B cell (primary cell): ENCODE data around the gene MCTS1. TPM values are rescaled to one million over a fixed set of nuclear protein-coding genes. Genes with fewer than 3 reads are reported as not detected.

Source experiments
- ATAC-seq: fragments of 200-7000 bp; cut with Tn5 transposase; one replicate; pipeline ENCODE4 v1.10.0; 2021; ENCODE audit warnings: low read depth, mild to moderate bottlenecking, moderate number of reproducible peaks, moderate library complexity
- CTCF ChIA-PET: fragments of 350-600 bp; sonication (Branson Sonifier 250); formaldehyde crosslinking; loops from one replicate; lab custom pipeline; 2021; ENCODE audit warnings: antibody characterized with exemption, inconsistent platforms; lab: Charles Lee
- POLR2A ChIA-PET: fragments of 350-600 bp; sonication (Branson Sonifier 250); formaldehyde crosslinking; loops from one replicate; lab custom pipeline; 2021; ENCODE audit warnings: antibody characterized with exemption; lab: Charles Lee
- DNase-seq: peaks from one replicate; pipeline ENCODE4 v3.0.0; 2013
- H2AFZ ChIP-seq: 2 replicates; pipeline ENCODE4 v1.6.1; 2012; ENCODE audit warnings: mild to moderate bottlenecking, low read depth, low read length; ENCODE audit not compliant: insufficient read depth, poor library complexity, severe bottlenecking
- H3K27ac ChIP-seq, 2 donors: 1 replicate in 1 of 2; 2 replicates in 1 of 2; pipeline ENCODE4 v1.5.1; 2012 to 2013; ENCODE audit warnings: low read length in 2 of 2, mild to moderate bottlenecking in 2 of 2, moderate library complexity in 1 of 2
- H3K27me3 ChIP-seq, 4 experiments: fragments of 200-600 bp in 1 of 4; sonication (generic) in 1 of 4; replicated peaks in 1 of 4; 1 replicate in 2 of 4; 2 replicates in 2 of 4; pipeline versions ENCODE4 v1.6.1 to v1.7.0; 2013 to 2016; ENCODE audit warnings: low read length in 3 of 4, mild to moderate bottlenecking in 2 of 4, mixed read lengths in 1 of 4, moderate library complexity in 1 of 4; ENCODE audit not compliant: insufficient read depth in 4 of 4, control insufficient read depth in 3 of 4; ENCODE audit errors: control extremely low read depth in 1 of 4
- H3K36me3 ChIP-seq, 2 experiments: replicated peaks in 1 of 2; 1 replicate in 1 of 2; 2 replicates in 1 of 2; pipeline versions ENCODE4 v1.6.1 to v1.7.1; 2013; ENCODE audit warnings: low read length in 1 of 2; ENCODE audit not compliant: insufficient read depth in 2 of 2, control insufficient read depth in 1 of 2; ENCODE audit errors: control extremely low read depth in 1 of 2, extremely low read depth in 1 of 2
- H3K4me1 ChIP-seq, 2 donors: fragments of 200-600 bp in 1 of 2; sonication (generic) in 1 of 2; 1 replicate in 1 of 2; 2 replicates in 1 of 2; pipeline versions ENCODE4 v1.5.1 to v1.6.1; 2013 to 2017; ENCODE audit warnings: low read length in 2 of 2; ENCODE audit not compliant: control insufficient read depth in 2 of 2, insufficient read depth in 2 of 2
- H3K4me2 ChIP-seq: replicated peaks from 2 replicates; pipeline ENCODE3; 2012; ENCODE audit warnings: mild to moderate bottlenecking, low read depth, low read length; ENCODE audit not compliant: poor library complexity, severe bottlenecking
- H3K4me3 ChIP-seq, 5 experiments: fragments of 200-600 bp in 1 of 5; sonication (generic) in 1 of 5; 1 replicate in 3 of 5; 2 replicates in 2 of 5; pipeline versions ENCODE4 v1.5.1 to v1.7.0; 2011 to 2016; ENCODE audit warnings: low read length in 4 of 5, mild to moderate bottlenecking in 4 of 5, low read depth in 2 of 5, control low read depth in 1 of 5, moderate library complexity in 1 of 5; ENCODE audit not compliant: insufficient read depth in 1 of 5; ENCODE audit errors: control extremely low read depth in 1 of 5, extremely low read depth in 1 of 5
- H3K79me2 ChIP-seq: fragments of 200-600 bp; sonication (generic); one replicate; pipeline ENCODE4 v1.6.0; 2016; ENCODE audit warnings: low read length; ENCODE audit not compliant: control insufficient read depth, insufficient read depth
- H3K9ac ChIP-seq: fragments of 200-600 bp; sonication (generic); 2 replicates; pipeline ENCODE4 v1.6.1; 2017; ENCODE audit warnings: mild to moderate bottlenecking, low read length, moderate library complexity
- H3K9me3 ChIP-seq, 3 donors: one replicate each; pipeline versions ENCODE4 v1.6.1 to v1.7.1; 2013; ENCODE audit warnings: low read length in 2 of 3; ENCODE audit not compliant: control insufficient read depth in 2 of 3, insufficient read depth in 1 of 3; ENCODE audit errors: control extremely low read depth in 1 of 3
- H4K20me1 ChIP-seq: 2 replicates; pipeline ENCODE4 v1.6.0; 2012; ENCODE audit warnings: mild to moderate bottlenecking, low read length; ENCODE audit not compliant: insufficient read depth, control insufficient read depth, poor library complexity, severe bottlenecking
- H3K27ac Mint-ChIP-seq: one replicate; pipeline ENCODE4 v1.8.0; 2021; ENCODE audit warnings: mixed read lengths
- H3K27me3 Mint-ChIP-seq: one replicate; pipeline ENCODE4 v1.8.0; 2021; ENCODE audit warnings: mixed read lengths
- H3K4me1 Mint-ChIP-seq: one replicate; pipeline ENCODE4 v1.8.0; 2021; ENCODE audit warnings: mixed read lengths
- H3K4me3 Mint-ChIP-seq: one replicate; pipeline ENCODE4 v1.8.0; 2021; ENCODE audit warnings: mixed read lengths
- H3K9me3 Mint-ChIP-seq: one replicate; pipeline ENCODE4 v1.8.0; 2022; ENCODE audit warnings: mixed read lengths; ENCODE audit not compliant: insufficient read depth
- EZH2 ChIP-seq: IDR thresholded peaks from 2 replicates; pipeline ENCODE4 v1.6.1; 2012; ENCODE audit warnings: borderline replicate concordance, low read depth, mild to moderate bottlenecking, moderate library complexity, low read length; ENCODE audit not compliant: insufficient read depth, poor library complexity, severe bottlenecking
- WGBS: methylation state at CpG from one replicate; pipeline ENCODE4 v1.1.5; 2013; ENCODE audit warnings: missing lambda C conversion rate; ENCODE audit not compliant: insufficient coverage; 5-methylcytosine and 5-hydroxymethylcytosine counted together
- intact Hi-C: fragments of 100-400 bp; cut with micrococcal nuclease; formaldehyde crosslinking; loops from one replicate; pipeline ENCODE4 v1.10.0; 2022
- polyA plus RNA-seq: library from polyadenylated mRNA; depleted of rRNA; stranded (reverse); fragments of >200 nt; gene quantifications from 2 replicates; pipeline ENCODE4 v1.2.3, GENCODE V29; 2012
- total RNA-seq, 2 donors: library from RNA; stranded (reverse); fragments of 120-200 nt in 1 of 2; gene quantifications; 1 replicate in 1 of 2; 2 replicates in 1 of 2; pipeline versions ENCODE4 v1.2.3 to v1.2.4, GENCODE V29; 2013 to 2022
- TF ChIP-seq, protein P1 (sequence below): fragments of 200-600 bp; IDR thresholded peaks from one replicate; pipeline ENCODE4 v1.8.0; 2022; ENCODE audit warnings: antibody characterized with exemption, mild to moderate bottlenecking

MCTS1 gene
- total and polyA plus RNA-seq, 2 donors (not counting 1 experiment from before 2014, with no cell fraction given), result 20.6 to 25.5 TPM

- peak overlapping the region; percentile 80 for H3K9ac ChIP-seq
- H3K4me1 ChIP-seq, result peaks cover 9 to 21% of the 10 kb centered on the region in 2 donors
- POLR2A ChIA-PET, result interaction anchor here (0.7 to 2.3 kb wide), 6 partner anchors 43 to 251 kb away, joined by 3 to 25 read pairs (median 6); partner anchors contain the start of genes C1GALT1C1 and MCTS1
- peak overlapping the region; percentile 98 for H3K4me3 Mint-ChIP-seq
- peak overlapping the region; percentile 96 to 97 for H3K27ac ChIP-seq
- ATAC-seq (no peak), DNase-seq (no peak)
- CTCF ChIA-PET, result interaction anchor here (1.1 to 2.0 kb wide), 3 partner anchors 74 to 211 kb away, joined by 3 to 8 read pairs (median 3); no protein-coding TSS in a partner anchor
- intact Hi-C loops, result loop anchor here (1.0 to 5.0 kb wide), 3 partner anchors 23 to 63 kb away; partner anchors contain the start of gene MCTS1
- peaks cover 0 to 12% of the 10 kb centered on the region in 2 experiments for H3K36me3 ChIP-seq
- no peaks in the 10 kb centered on the region for H3K27me3 Mint-ChIP-seq
- peaks cover 39% of the 10 kb centered on the region for H3K79me2 ChIP-seq
- peak overlapping the region; percentile 88 for H2AFZ ChIP-seq
- H3K4me2 ChIP-seq, result peak overlapping the region; percentile 74
- no peak for TF ChIP-seq EZH2
- TF ChIP-seq, protein P1, sequence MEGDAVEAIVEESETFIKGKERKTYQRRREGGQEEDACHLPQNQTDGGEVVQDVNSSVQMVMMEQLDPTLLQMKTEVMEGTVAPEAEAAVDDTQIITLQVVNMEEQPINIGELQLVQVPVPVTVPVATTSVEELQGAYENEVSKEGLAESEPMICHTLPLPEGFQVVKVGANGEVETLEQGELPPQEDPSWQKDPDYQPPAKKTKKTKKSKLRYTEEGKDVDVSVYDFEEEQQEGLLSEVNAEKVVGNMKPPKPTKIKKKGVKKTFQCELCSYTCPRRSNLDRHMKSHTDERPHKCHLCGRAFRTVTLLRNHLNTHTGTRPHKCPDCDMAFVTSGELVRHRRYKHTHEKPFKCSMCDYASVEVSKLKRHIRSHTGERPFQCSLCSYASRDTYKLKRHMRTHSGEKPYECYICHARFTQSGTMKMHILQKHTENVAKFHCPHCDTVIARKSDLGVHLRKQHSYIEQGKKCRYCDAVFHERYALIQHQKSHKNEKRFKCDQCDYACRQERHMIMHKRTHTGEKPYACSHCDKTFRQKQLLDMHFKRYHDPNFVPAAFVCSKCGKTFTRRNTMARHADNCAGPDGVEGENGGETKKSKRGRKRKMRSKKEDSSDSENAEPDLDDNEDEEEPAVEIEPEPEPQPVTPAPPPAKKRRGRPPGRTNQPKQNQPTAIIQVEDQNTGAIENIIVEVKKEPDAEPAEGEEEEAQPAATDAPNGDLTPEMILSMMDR, result no peak
- no peaks in the 10 kb centered on the region for H3K9me3 Mint-ChIP-seq
- H3K27ac Mint-ChIP-seq, result peak overlapping the region; percentile 97
- WGBS, result no CpG with 5 or more reads among the region's 7 CpGs
- H3K9me3 ChIP-seq, result no peaks in the 10 kb centered on the region
- H3K4me1 Mint-ChIP-seq, result peaks cover 37% of the 10 kb centered on the region
- H3K27me3 ChIP-seq, result no peaks in the 10 kb centered on the region
- H3K4me3 ChIP-seq, result peak overlapping the region; percentile 63 to 86 (median 79)
- H4K20me1 ChIP-seq, result no peaks in the 10 kb centered on the region
Observed at GRCh38 chrX:120559804-120560203, 44.1 kb upstream of the MCTS1 start.

GRCh38 chrX:120560405-120560841 is 43.5 kb upstream of the MCTS1 start:
- WGBS, result 0% methylated on average over 4 of the region's 10 CpGs
- Mint-ChIP-seq H3K4me3 (peak overlapping the region; percentile 98), H3K27ac (peak overlapping the region; percentile 97), H3K4me1 (peaks cover 38% of the 10 kb centered on the region), H3K9me3 (no peaks in the 10 kb centered on the region), H3K27me3 (no peaks in the 10 kb centered on the region)
- ATAC-seq (peak; percentile 23), DNase-seq (no peak)
- Histone ChIP-seq H3K27me3 (no peaks in the 10 kb centered on the region), H3K36me3 (peaks cover 0 to 10% of the 10 kb centered on the region in 2 experiments), H3K9ac (peak overlapping the region; percentile 80), H3K27ac (peak overlapping the region; percentile 96 to 97), H3K4me2 (peak overlapping the region; percentile 74), H3K79me2 (peaks cover 37% of the 10 kb centered on the region), H3K9me3 (no peaks in the 10 kb centered on the region), H3K4me3 (peak overlapping the region; percentile 63 to 86 (median 79)), H3K4me1 (peaks cover 9 to 21% of the 10 kb centered on the region in 2 donors), H2AFZ (peak overlapping the region; percentile 88), H4K20me1 (no peaks in the 10 kb centered on the region)
- intact Hi-C loops, result loop anchor here (1.0 to 5.0 kb wide), 3 partner anchors 24 to 63 kb away; partner anchors contain the start of gene MCTS1
- TF ChIP-seq EZH2, result no peak
- TF ChIP-seq, protein P1, result no peak
- POLR2A ChIA-PET, result interaction anchor here (0.6 to 2.3 kb wide), 12 partner anchors 11 to 310 kb away, joined by 3 to 25 read pairs (median 6); partner anchors contain the start of genes C1GALT1C1, MCTS1 and ZBTB33
- CTCF ChIA-PET, result interaction anchor here (1.1 to 3.4 kb wide), 4 partner anchors 44 to 210 kb away, joined by 3 to 14 read pairs (median 6); partner anchors contain the start of gene MCTS1
